ENCODE results near the gene NEK9.
"Not testable (repeated sequence)": the region's sequence is repeated elsewhere in the genome, so short reads cannot be mapped to it uniquely, and the experiment has no call there.

Gene NEK9

GRCh38 chr14:75144944-75145343 lies 18.1 kb upstream of the NEK9 start:
- DNase-seq (ENCODE audit: low read depth): peak; percentile 84

DNA sequence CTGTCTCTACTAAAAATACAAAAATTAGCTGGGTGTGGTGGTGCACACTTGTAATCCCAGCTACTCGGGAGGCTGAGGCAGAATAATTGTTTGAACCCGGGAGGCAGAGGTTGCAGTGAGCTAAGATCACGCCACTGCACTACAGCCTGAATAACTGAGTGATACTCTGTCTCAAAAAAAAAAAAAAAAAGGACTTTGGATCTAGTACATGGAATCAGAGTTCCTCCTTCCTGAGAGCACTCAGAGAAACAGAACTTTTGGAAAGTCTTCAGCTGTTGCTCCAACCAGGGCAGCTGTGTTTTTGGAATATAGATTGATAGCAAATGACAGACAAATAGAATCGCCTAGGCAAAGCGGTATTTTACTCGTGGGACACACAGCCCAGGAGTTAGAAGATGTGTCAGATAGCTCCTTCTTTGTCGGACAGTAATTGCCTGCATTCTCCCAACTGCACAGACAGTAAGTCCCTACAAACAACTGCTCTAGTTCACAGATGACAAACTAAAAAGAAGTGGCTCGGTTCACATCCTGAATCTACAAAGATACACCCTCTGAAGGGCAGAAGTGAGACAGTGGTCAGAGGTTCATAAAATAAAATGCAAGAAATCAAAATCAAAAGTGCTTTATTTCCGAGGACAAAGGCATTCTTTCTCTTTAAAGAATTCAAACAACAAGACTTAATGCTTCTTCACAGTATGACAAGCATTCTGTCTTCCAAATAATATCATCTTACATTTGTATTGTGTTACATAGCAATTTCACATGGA lies 17.1 kb upstream of the NEK9 start:
- no peak for DNase-seq (ENCODE audit: low read depth)

DNA sequence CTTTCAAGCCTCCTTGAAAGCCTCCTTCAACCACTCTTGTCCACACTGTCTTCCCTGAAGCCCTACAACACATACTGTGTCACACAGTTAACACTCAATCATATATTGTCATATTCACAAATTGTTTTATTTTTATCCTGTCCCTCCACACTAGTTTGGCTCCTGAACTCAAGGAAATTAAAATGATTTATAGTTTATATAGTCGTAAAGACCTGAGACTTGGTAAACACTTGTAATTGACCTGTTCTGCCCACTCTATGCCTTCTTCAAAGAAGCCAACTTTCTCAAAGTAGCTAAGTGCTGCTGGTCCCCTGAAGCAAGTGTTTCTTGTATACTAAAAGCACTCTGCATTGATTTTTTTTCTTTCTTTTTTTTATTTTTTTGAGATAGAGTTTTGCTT lies 15.6 kb upstream of the NEK9 start:
- no peak for DNase-seq (ENCODE audit: low read depth)

GRCh38 chr14:75141967-75142366 lies 15.1 kb upstream of the NEK9 start:
- DNase-seq (ENCODE audit: low read depth): peak; percentile 54

DNA sequence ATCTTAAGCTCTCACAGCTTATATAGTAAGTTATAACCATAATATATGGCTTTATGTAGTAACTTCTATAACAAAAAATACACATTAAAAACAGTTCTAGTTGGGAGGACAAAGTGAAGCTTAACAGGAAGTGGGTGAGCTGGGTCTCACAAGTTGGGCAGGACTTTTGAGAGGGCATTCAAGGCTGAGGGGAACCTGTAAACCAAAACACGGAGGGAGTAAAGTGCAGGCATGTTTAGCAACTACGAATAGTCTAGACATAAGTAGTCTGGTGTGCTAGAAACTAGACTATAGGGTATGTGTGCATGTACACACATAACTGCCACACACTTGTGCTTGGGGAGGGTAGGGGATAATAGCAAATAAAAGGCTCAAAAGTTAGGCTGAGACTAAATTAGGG lies 14.2 kb upstream of the NEK9 start:
- no peak for DNase-seq (ENCODE audit: low read depth)

DNA sequence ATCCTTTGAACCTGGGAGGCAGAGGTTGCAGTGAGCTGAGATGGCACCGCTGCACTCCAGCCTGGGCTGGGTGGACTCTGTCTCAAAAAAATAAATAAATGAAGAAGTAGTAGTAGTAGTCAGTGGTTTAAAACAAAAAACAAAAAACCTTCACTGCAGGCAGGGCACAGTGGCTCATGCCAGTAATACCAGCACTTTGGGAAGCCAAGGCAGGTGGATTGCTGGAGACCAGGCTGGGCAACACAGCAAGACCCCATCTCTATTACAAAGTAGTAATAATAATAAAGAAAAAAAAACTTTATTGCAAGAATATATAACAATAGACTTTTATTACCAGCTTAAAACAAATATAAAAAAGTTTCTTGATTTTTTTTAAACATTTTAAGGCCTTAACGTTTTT lies 13.8 kb upstream of the NEK9 start:
- DNase-seq (ENCODE audit: low read depth): no peak

DNA sequence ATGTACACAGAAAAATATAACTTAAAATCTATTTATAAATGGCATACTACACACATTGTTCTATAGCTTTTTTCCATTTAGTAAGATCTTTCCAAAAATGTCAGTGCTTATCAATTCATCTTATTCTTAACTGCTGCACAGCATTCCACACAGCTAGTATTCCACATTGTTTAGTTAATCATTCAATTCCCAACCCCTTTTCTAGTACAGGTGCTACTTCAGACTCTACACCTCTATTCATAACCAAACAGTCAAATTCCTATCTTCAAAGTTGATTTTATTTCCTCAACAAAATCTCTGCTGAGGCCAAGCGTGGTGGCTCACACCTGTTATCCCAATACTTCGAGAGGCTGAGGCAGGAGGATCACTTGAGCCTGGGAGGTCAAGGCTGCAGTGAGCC lies 12.3 kb upstream of the NEK9 start:
- DNase-seq (ENCODE audit: low read depth): no peak

DNA sequence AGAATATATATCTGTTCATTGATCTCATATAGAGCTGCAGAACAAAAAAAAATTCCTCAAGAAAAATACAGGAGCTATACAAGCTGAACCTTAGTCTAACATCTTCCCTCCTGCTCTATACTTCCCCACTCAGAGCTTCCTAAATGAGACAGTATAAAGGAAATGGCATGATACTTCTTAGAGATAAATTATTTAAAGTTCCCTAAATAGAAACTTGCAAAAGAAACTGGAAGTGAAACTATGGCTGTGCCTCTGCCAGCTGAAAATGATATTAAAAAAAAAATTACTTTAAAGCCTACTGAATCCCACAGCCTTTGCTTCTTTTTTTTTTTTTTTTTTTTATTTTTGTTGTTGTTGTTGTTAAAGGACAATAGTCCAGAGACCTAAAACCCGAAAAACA lies 11.6 kb upstream of the NEK9 start:
- DNase-seq (ENCODE audit: low read depth): no peak

GRCh38 chr14:75134644-75135043 lies 7.8 kb upstream of the NEK9 start:
- no peak for DNase-seq (ENCODE audit: low read depth)

DNA sequence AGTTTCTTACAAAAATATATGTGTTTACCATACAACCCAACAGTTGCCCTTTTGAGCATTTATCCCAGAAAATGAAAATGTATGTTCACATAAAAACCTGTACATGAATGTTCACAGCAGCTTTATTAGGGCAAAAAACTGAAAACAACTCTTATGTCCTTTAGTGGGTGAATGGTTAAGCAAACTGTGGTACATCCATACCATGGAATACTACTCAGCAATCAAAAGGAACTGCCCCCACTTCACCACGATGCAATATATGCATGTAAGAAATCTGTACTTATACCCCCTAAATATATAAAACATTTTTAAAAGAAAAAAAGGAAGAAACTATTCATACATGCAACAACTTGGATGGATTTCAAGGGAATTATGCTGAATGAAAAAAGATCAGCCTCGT lies 6.7 kb upstream of the NEK9 start:
- DNase-seq (ENCODE audit: low read depth): no peak

DNA sequence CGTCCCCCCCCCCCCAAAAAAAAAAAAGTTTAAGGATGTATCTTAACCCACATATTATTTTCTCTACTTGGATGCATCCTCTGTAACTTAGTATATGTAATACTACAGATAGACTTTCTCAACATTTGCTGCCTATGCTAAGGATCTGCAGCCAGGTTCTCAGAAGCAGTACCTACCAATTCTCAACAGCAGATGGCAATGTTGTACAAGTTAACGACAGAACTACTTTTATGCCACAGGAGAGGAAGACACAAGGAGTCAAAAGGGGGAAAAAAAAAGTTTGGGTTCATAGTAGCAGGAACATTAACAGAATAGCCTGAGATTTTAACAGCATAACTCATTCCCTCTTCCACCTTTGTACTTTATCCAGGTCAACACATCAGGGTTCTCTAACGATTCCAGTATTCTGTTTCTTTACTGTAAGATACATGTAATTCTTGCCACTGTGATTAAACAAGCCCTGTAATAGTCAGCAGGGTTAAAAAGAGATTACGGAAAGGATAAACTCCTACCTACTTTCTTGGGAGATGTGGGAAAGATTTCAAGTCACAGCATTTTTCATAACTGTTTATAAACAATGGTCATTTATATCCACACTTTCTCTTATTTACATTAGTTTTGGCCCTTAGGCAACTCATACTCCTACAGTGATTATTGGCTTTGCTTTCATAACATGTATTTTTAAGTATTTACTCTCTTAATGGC lies 5.7 kb upstream of the NEK9 start:
- peak; percentile 67 for DNase-seq (ENCODE audit: low read depth)

DNA sequence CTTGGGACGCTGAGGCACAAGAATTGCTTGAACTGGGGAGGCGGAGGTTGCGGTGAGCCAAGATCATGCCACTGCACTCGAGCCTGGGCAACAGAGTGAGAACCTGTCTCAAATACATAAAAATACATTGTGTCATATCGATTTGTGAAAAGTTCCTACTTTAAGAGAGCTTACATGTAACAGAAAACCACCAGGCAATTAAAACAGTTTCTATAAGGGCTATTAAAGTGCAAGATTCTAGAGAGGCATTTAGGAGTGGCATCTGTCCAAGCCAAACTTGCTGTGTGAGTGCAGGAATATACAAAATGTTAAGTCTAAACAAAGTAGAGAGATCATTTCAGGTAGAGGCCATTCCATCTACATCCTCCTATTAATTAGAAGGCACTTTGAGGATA lies 1.7 kb upstream of the NEK9 start:
- DNase-seq (ENCODE audit: low read depth): no peak

- no peak for DNase-seq (ENCODE audit: low read depth)
These were observed 1.2 kb upstream of the NEK9 start for GRCh38 chr14:75127903-75128595.

DNA sequence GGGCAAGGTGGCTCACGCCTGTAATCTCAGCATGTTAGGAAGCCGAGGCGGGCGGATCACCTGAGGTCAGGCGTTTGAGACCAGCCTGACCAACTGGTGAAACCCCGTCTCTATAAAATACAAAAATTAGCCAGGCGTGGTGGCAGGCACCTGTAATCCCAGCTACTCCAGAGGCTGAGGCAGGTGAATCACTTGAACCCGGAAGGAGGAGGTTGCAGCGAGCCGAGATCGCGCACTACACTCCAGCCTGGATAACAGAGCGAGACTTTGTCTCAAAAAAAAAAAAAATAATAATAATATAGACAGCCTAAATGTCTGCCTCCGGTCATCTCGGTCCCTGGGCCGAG lies 599 bp upstream of the NEK9 start:
- DNase-seq (ENCODE audit: low read depth): not testable (repeated sequence)

GRCh38 chr14:75126121-75126544 lies 715 bp downstream of the NEK9 start:
- DNase-seq (ENCODE audit: low read depth): peak; percentile 35

- DNase-seq (ENCODE audit: low read depth): peak; percentile 93
These were observed 1.2 kb downstream of the NEK9 start for GRCh38 chr14:75125617-75126016.

GRCh38 chr14:75123991-75124390 lies 2.9 kb downstream of the NEK9 start:
- DNase-seq (ENCODE audit: low read depth): peak; percentile 94

GRCh38 chr14:75121552-75121951 lies 5.3 kb downstream of the NEK9 start:
- DNase-seq (ENCODE audit: low read depth): no peak

DNA sequence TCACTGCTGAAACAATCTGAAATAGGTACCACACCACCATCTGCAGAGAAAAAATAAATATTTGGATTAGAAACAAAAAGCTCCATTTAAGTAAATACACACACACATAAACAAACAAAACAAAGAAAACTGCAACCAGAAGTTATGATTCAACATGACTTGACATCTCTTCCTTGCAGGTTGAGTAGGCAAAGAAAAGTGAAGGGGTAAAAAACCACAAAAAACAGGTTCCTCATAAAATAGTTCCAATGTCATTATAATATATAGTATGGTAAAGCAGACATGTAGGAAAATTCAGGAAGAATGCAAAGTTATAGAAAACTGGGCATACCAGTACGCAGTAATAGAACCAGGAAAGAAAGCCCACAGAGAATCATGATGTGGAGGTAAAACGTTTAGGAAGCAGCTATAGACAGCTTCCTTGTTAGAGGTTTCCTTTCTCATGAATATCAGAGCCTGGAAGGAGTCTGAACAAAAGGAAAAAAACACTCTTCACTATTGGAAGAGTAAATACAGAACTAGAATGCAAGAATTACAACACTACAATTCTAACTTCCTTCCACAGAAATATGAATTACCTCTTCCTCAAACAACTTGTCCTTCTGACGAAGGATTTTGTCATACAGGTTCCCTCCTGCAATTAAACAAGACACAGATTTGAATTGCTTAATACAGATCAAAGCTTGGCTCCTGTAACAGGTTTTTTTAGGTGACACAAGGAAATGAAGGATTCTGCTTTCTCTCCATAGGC lies 6.1 kb downstream of the NEK9 start:
- DNase-seq (ENCODE audit: low read depth): no peak

DNA sequence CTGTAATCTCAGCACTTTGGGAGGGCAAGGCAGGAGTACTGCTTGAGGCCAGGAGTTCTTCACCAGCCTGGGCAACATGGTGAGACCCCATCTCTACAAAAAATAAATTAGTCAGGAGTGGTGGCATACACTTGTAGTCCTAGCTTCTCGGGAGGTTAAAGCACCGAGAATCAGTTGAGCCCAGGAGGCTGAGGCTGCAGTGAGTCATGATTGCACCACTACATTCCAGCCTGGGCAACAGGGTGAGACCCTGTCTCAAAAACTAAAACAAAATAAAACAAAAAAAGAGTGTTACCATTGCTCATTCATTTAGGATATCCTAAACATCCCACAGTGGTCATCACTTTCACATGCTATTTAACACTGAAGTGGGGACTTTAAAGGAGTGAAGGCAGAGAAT lies 7.8 kb downstream of the NEK9 start:
- peak; percentile 57 for DNase-seq (ENCODE audit: low read depth)

DNA sequence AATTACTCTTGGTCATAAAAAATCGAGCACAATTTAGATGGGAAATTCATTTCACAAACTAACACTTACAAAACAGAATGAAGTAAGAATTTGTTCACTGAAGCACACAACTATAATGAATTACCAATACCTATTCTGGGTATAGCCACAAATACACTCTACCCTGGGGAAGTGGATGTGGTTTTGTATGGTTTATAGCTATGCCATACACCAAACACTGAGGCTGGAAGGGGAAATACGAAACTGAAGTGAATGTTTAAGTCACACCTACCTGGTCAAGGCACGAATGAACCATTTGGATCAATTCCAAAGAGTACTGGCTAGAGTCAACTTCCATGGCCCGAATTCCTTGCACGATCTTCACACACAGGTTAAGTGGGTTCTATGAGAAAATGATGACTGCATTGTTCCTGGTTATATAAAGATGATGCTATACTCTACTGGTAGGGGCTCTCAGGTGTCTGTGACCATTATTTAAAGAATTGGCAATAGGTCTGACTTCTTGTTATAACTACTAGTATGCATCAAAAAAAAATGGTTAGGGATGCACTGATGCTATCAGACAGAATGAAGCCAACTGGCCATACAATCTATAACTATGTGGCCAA lies 12.8 kb downstream of the NEK9 start:
- DNase-seq (ENCODE audit: low read depth): no peak

GRCh38 chr14:75109877-75110276 lies 17.0 kb downstream of the NEK9 start:
- DNase-seq (ENCODE audit: low read depth): no peak

Data from iris pigment epithelial cell (primary cell).